NCI-H82 treated with DMSO at 0.1 percent for 48 hours (cell line): Measurements from ENCODE around the gene NEXMIF.
"Not testable (repeated sequence)": the region's sequence is repeated elsewhere in the genome, so short reads cannot be mapped to it uniquely, and the experiment has no call there.

ENCODE experiments used
- DNase-seq: peaks from one replicate; lab custom pipeline; 2025; ENCODE audit not compliant: unreplicated experiment; lab: John Stamatoyannopoulos, UW

The NEXMIF gene

DNA sequence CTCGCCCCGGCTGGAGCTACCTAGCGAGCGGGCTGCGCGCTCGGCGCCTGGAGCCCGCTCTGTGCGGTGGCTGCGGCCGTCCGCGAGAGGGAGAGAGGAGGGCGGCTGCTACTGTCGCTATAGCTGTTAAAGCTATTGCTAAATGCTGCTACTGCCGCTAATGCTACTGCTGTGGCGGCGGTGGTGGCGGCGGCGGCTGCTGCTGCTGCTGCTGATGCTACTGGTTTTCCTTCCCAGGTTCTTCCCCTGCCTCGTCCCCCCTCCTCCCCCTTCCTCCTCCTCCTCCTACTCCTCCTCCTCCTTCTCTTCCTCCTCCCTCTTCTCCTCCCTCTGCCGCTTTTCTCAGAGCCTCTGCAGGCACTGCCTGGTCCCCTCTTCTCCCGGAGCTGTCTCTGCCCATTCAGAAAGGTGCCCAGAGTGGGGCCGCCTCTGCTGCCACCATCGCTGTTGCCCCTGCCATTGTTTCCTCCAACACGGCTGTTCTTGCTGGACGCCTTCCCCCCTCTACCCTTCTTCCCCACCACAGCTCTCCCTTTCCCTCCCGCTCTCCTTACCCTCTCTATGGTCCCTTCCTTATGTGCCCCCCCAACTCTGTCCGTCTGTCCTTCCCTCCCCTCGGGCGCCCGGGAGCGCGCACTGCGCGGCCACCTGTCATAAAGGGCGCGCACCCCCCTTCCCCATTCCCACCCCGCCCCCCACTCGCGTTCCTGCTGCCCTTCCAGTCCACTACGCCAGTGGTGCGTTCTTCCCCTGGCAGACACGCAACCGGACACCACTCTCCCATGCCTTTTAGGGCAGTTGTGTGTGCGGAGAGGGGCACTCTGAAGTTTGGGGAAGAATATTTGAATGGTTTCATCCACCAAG, at the start of gene NEXMIF:
TSS of gene NEXMIF (minus strand) at position 228 of the 864 bp plus-strand sequence.
- no peak for DNase-seq

DNA sequence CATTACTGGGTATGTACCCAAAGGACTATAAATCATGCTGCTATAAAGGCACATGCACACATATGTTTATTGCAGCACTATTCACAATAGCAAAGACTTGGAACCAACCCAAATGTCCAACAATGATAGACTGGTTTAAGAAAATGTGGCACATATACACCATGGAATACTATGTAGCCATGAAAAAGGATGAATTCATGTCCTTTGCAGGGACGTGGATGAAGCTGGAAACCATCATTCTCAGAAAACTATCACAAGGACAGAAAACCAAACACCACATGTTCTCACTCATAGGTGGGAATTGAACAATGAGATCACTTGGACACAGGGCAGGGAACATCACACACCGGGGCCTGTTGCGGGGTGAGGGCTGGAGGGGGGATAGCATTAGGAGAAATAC, 36.7 kb upstream of the NEXMIF start:
- not testable (repeated sequence) for DNase-seq

DNA sequence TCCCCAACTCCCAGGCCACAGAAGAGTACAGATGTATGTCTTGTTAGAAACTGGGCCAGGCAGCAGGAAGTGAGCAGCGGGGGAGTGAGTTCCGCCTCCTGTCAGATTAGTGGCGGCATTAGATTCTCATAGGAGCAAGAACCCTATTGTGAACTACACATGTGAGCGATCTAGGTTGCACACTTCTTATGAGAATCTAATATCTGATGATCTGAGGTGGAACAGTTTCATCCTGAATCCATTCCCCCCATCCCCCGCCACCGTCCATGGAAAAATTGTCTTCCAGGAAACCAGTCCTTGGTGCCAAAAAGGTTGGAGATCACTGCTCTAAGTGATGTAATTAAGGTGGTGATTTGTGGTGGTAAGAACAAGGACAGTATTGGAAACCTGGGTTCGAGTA, 24.5 kb upstream of the NEXMIF start:
- no peak for DNase-seq

DNA sequence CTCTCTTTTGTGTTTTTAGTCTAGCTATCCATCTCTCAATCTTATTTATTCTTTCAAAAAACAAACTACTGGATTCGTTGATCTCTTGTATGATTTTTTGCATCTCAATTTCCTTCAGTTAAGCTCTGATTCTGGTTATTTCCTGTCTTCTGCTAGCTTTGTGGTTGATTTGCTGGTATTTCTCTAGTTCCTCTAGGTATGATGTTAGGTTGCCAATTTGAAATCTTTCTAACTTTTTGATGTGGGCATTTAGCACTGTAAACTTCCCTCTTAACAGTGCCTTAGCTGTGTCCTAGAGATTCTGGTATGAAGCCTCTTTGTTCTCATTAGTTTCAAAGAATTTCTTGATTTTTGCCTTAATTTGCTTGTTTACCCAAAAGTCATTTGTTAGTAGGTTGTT, 15.2 kb upstream of the NEXMIF start:
- no peak for DNase-seq

DNA sequence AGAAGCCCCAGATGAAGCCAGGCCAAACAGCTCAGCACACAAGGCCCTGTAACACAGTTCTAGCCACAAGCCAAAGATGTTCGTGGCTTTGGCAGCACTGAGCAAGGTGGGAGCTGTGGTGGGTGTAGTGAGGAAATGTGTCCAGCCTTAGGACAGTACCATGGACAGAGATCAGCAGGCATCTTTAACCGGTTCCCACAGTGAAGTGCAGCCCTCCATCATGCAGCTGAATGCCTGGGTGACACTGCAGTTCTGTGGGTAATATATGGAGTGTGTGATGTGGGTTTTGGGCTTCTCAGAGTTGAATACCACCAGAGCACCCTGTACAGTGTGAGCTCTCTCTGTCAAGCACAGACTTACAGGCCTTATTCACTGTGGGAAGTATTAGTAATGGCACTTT, 6.0 kb upstream of the NEXMIF start:
- DNase-seq = no peak

DNA sequence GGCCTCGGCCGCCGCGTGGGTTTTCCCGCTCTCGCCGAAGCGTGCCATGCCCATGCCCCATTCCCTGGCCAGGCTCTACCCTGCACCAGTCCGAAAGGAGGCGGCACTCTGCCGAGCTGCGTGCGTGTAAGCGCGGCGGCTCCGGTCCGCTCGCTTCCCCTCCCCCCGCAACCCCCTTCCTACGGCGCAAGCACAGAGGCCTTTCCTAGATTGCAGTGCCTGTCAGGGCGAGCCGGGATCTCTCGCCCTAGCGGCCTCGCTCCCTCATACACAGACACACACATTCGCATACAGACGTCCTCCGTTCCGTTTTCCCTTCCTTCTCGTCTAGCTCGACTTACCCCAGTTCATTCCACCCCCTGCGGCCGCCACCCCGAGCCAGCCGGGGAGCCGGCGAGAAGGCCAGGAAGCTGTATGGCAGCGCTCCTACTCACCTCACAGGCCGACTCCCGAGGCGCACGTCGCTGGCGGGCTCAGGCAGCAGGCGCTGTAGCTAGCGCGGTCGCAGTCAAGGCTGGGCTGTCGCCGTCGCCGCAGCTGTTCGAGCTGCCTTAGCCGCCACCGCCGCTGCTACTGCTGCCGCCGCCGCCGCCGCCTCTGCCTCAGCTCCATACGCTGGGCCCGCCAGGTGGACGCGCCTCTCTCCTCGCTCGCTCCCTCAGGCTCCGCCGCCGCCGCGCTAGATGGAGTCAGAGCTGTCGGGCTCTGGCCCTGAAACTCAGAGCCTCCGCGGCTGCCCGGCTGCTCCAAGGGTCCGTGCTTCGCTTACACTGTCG, 615 bp downstream of the NEXMIF start:
- DNase-seq = peak; percentile 30

DNA sequence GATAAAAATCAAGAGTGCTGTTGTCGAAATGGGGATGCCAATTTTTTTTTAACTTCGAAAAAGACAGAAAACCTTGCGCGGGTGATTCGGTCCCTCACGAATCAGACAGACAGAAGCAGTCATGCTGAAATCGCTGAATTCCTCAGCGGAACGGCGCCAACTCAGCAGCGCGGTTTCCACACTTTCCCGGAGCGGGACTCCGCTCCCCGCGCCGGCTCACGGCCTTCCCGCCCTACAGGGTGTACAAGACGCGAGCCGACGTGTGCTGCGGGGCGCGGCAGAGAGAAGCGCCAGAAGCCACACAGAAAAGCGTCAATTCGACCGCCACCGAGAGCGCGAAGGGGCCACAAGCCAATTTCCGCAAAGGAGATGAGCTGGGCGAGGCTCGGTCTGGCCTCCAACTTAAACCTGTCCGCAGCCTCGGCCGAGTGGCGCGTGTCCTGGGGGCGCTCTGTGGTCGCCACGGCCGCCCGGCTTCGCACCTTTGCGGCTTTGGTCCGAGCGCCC, 1.3 kb downstream of the NEXMIF start:
- no peak for DNase-seq

DNA sequence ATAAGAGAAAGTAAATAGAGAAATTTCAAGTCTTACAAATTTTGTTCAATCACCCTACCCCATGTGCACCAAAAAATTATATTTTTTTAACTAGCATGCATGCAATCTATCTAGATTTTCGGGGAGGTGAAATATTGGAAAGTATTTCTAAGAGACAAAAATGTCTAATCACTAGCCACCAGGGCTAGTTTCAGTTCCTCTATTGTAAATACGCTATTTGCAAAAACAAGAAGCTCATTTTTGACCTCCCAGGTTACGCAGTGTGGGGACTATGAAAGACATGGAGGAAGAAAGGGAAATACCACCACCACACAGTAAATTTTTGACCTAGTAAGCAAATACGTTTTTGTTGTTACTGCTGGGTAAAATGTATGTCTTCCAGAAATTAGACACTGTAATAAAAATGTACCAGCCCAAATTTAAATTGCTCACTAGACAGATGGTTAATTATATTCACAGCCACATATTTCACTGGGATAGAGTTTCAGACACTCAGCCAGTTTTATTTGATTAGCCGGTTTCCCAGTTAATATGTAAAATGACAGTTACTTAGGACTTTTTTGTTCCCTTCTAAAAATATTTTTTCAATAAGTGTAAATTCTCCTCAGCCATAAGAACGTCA, 2.2 kb downstream of the NEXMIF start:
- DNase-seq = no peak

DNA sequence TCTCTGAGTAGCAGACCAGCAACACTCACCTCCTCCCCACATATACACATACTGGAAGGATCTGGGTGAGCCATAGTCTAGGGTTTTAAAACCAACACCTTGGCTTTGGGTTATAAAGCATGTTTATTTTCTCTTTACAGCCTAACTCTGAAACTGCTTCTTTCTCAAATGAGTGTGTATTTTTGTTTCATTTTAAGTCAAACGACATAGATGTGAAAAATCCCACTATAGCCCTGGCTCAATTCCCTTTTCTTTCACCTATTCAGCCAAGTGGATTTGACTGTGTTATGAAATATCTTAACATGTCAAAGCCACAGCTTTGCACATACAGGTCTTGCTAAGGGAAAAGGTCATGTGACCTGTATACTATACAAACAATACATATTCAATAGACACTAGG, 13.8 kb downstream of the NEXMIF start:
- DNase-seq = no peak

DNA sequence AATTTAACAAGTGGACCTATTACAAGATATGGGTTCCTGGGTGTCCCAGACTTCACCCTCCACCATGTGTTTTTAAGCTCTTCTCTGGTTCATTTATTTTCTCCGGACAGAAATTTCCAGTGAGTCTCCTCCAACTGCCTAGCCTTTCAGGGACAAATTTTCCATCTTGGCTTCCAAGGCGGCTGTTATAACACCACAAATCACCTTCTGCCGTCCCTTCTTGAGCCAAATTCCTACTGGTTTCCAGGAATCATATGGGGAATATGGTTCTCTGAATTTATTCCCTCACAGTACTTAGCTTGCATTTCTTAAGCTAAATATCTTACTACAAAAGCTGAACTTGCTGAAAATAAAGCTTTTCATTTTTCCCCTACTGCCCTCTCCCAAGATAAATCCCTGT, 18.8 kb downstream of the NEXMIF start:
- DNase-seq = no peak

DNA sequence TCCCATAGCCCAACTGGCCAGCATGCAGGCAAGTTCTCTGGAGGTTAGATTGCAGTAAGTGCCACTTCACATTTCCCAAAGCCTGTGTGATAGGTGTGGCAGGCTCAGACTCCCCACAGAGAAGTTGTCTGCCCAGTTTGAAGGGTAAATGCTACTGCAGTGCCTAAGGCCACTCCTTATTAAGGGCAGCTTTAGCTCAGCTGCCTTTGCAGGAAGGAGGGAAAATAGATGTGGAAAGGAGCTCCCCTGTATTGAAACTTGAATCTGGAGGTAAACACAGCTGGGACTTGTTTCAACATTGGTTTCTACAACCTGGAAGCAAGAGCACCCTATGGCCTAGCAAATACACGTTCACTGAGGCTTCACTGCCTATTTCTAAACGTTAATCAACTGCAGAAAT, 22.4 kb downstream of the NEXMIF start:
- DNase-seq = no peak

DNA sequence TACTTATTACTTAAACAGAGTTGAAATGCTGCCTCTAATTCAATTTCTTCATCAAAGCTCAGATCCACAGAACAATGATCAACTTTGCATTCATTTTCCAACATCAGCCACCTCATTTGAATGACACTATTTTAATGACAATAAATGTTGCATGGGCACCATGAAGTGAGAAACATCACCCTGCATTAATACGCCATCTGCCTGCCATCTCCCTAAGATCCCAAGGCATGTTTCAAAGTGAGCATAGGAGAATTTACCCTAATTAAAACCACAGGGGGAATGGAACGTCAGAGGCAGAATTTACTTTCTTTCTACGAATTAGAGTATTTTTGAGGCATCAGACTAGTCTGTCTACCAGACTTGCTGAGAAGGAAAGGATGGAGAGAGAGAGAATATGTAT, 32.7 kb downstream of the NEXMIF start:
- DNase-seq = no peak

DNA sequence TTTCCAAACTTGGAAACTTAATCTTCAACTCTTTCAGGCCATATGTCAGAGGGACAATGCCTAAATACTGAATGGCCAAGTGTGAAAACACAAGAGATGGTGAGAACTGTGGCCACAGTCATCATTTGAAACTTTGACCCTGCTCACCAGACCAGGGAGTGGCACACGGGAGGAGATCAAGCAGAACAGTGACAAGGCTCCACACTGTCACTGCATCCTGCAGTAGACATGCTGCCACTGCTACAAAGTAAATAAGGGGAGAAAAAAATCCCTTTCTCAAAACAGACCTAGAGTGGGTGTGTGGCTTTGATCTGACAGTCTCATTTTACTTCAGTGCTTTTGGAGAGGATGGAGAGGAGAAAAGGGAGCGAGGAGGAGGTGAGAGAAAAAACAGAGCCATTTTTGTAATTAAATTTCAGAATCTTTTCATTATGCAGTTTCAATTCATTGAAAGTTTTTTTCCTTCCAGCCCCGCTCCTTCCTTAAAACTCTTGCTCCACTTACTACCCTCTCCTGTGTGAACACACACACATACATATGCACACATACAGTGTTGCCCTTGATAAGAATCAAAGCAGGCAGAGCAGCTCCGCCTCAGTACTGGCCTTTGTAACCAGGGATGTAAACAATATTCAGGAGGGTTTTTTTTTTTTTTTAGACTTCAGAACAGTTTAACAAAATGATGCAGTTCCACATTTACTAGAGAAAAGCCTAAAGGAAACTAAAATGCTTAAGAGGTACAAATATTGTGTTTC, 34.4 kb downstream of the NEXMIF start:
- no peak for DNase-seq

DNA sequence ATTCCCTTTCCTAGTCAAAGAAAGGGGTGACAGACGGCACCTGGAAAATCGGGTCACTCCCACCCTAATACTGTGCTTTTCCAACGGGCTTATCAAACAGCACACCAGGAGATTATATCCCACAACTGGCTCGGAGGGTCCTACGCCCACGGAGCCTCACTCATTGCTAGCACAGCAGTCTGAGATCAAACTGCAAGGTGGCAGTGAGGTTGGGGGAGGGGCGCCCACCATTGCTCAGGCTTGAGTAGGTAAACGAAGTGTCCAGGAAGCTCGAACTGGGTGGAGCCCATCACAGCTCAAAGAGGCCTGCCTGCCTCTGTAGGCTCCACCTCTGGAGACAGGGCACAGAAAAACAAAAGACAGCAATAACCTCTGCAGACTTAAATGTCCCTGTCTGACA, 42.9 kb downstream of the NEXMIF start:
- not testable (repeated sequence) for DNase-seq

DNA sequence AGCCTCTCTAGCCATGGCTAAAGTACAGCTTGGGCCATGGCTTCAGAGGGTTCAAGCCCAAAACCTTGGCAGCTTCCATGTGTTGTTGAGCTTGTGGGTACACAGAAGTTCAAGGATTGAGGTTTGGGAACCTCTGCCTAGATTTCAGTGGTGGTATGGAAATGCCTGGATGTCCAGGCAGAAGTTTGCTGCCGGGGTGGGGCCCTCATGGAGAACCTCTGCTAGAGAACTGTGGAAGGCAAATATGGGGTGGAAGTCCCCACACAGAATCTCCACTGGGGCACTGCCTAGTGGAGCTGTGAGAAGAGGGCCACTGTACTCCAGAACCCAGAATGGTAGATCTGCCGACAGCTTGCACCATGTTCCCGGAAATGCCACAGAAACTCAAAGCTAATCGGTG, 59.5 kb downstream of the NEXMIF start:
- no peak for DNase-seq

DNA sequence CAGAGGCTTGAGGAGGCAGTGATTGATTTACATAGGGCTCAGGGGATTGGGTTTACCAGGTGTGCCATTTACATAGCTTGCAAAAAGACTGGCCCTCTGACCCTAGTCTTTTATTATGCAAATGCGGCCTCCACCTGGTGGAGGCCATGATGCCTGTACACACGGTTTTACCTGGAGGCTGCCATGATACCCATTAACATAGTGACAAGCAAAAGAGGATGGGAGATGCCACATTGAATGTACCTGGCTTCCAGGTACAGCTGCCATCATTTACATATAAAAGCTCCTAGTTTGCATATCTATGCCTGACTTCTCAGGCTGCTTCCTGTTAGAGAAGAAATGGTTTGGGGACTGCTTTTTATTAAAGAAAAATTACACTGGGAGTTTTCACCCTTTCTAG, 72.0 kb downstream of the NEXMIF start:
- DNase-seq = no peak

DNA sequence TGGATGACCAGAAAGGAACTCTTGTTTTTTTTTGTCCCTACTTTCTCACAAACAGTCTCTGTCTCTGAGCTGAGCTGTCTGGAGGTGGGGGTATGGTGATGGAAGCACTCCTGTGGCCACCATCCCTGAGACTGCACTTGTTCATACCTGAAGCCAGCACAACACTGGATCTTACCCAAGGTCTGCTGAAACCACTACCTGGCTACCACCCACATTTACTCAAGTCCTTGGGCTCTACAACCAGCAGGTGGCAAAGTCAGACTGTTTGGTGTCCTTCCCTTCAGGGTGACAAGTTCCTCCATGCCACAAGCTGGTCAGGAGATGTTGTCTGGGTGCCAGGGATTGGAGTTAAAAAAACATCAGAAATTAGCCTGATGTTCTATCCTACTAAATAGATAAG, 89.7 kb downstream of the NEXMIF start:
- no peak for DNase-seq

DNA sequence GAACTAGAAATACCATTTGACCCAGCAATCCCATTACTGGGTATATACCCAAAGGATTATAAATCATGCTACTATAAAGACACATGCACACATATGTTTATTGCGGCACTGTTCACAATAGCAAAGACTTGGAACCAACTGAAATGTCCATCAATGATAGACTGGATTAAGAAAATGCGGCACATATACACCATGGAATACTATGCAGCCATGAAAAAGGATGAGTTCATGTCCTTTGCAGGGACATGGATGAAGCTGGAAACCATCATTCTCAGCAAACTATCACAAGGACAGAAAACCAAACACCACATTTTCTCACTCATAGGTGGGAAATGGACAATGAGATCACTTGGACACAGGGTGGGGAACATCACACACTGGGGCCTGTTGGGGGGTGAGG, 105.5 kb downstream of the NEXMIF start:
- not testable (repeated sequence) for DNase-seq

DNA sequence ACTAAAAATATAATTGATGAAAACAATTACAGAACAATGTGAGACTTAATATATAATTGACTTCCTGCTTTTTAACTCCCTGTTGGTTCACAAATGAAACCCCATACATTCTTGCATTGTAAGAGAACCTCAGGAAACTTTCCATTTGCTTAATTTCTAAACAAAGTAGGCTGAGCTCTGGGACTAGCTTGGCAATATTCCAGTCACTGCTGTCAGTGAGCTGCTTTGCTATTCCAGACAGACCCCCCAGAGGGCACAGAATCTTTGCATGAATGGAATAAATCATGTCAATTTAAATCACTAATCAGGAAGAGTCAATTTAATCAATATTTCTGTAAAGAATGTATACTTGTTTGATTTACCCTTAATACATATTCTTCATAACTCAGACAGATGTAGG, 110.6 kb downstream of the NEXMIF start:
- DNase-seq = no peak

DNA sequence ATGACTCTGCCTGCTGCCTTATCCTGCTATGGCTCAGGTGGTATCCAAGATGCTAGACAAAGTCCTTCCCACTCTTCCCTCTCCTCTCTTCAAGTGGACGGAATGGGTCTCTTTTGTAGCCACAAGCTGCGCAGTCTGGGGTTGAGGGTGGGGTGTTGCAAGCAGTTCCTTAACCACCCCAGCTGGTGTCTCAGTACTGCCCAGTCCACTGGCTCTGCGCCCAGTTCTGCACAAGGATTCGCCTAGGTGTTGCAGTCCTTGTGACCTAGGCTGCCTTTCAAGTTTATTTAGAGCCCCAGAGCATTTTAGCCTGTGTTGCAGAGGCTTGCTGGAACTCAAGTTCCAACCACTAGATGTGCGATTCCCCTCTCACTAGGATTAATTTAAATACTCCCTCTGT, 120.7 kb downstream of the NEXMIF start:
- no peak for DNase-seq

DNA sequence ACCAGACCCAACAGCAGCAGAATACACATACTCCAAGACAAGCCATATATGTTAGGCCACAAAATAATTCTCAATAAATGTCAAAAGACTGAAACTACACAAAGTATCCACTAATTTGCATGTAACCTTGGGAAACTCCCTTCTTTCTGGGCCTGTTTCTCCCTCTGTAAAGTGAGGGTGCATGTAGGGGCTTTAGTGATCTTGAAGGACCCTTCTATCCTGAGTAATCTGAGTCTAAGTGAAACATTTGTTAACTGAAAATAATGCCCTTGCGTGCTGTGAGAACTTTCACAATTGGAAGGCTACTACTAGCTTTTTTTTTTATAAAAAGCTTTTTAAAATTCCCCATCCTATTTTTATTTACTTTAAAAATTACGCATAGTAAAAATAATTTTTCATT, 125.2 kb downstream of the NEXMIF start:
- no peak for DNase-seq
